ENCODE data around the gene ALDH1L1.
"Not testable (repeated sequence)": the region's sequence is repeated elsewhere in the genome, so short reads cannot be mapped to it uniquely, and the experiment has no call there.

ALDH1L1 gene

GRCh38 chr3:126077754-126078153, 102.6 kb downstream of the ALDH1L1 start:
- no peak for DNase-seq

- no peak for DNase-seq
Observed at GRCh38 chr3:126076140-126076539, 104.2 kb downstream of the ALDH1L1 start.

GRCh38 chr3:126070146-126070545, 110.2 kb downstream of the ALDH1L1 start:
- DNase-seq: no peak

- DNase-seq: no peak
Observed at GRCh38 chr3:126067959-126068358, 112.4 kb downstream of the ALDH1L1 start.

- DNase-seq: not testable (repeated sequence)
Observed at GRCh38 chr3:126066676-126067075, 113.7 kb downstream of the ALDH1L1 start.

- DNase-seq: no peak
Observed at GRCh38 chr3:126065876-126066275, 114.5 kb downstream of the ALDH1L1 start.

GRCh38 chr3:126064627-126065258, 115.6 kb downstream of the ALDH1L1 start:
- no peak for DNase-seq

- no peak for DNase-seq
Observed at GRCh38 chr3:126063358-126063965, 116.9 kb downstream of the ALDH1L1 start.

- DNase-seq: no peak
Observed at GRCh38 chr3:126061301-126062032, 118.9 kb downstream of the ALDH1L1 start.

- DNase-seq: no peak
Observed at GRCh38 chr3:126060613-126061145, 119.7 kb downstream of the ALDH1L1 start.

- no peak for DNase-seq
Observed at GRCh38 chr3:126058666-126059065, 121.7 kb downstream of the ALDH1L1 start.

- DNase-seq: no peak
Observed at GRCh38 chr3:126057936-126058335, 122.5 kb downstream of the ALDH1L1 start.

GRCh38 chr3:126057501-126057819, 122.9 kb downstream of the ALDH1L1 start:
- DNase-seq: no peak

- no peak for DNase-seq
Observed at GRCh38 chr3:126056681-126057500, 123.5 kb downstream of the ALDH1L1 start.

GRCh38 chr3:126056088-126056487, 124.3 kb downstream of the ALDH1L1 start:
- DNase-seq: no peak

GRCh38 chr3:126054870-126055269, 125.5 kb downstream of the ALDH1L1 start:
- DNase-seq: no peak

GRCh38 chr3:126053949-126054569, 126.3 kb downstream of the ALDH1L1 start:
- no peak for DNase-seq
